Activated CD4-positive, alpha-beta memory T cell treated with anti-CD3 and anti-CD28 coated beads, Interleukin-2, amount 10 ng/mL, durations not matched to agents 7 days and 5 days (primary cell): ENCODE results near the gene AKAP13. TPM values are rescaled to one million over a fixed set of nuclear protein-coding genes. Genes with fewer than 3 reads are reported as not detected.
"Not testable (repeated sequence)": the region's sequence is repeated elsewhere in the genome, so short reads cannot be mapped to it uniquely, and the experiment has no call there.

Source experiments
- CTCF ChIA-PET: fragments of 350-600 bp; sonication (Branson Sonifier 250); formaldehyde crosslinking; loops from one replicate; lab custom pipeline; 2021; ENCODE audit warnings: antibody characterized with exemption, inconsistent platforms; lab: Charles Lee
- POLR2A ChIA-PET: fragments of 350-600 bp; sonication (Branson Sonifier 250); formaldehyde crosslinking; loops from one replicate; lab custom pipeline; 2021; ENCODE audit warnings: antibody characterized with exemption; lab: Charles Lee
- DNase-seq: peaks from one replicate; pipeline ENCODE4 v3.0.0-alpha.2; 2020
- H3K27ac Mint-ChIP-seq: one replicate; pipeline ENCODE4 v1.8.0; 2021; ENCODE audit warnings: mild to moderate bottlenecking, mixed read lengths
- H3K27me3 Mint-ChIP-seq: one replicate; pipeline ENCODE4 v1.8.0; 2021; ENCODE audit warnings: mixed read lengths
- H3K36me3 Mint-ChIP-seq: one replicate; pipeline ENCODE4 v1.8.0; 2021; ENCODE audit warnings: low read depth, mixed read lengths
- H3K4me1 Mint-ChIP-seq: one replicate; pipeline ENCODE4 v1.8.0; 2021; ENCODE audit warnings: mixed read lengths
- H3K4me3 Mint-ChIP-seq: one replicate; pipeline ENCODE4 v1.8.0; 2021; ENCODE audit warnings: mild to moderate bottlenecking, mixed read lengths
- H3K9me3 Mint-ChIP-seq: one replicate; pipeline ENCODE4 v1.8.0; 2021; ENCODE audit warnings: mixed read lengths
- total RNA-seq, 2 experiments: library from RNA; stranded (reverse); gene quantifications; one replicate each; pipeline ENCODE4 v1.2.3, GENCODE V29; 2021

AKAP13 gene
- total RNA-seq, 2 experiments from 2014 or later, result 153 to 170 TPM

DNA sequence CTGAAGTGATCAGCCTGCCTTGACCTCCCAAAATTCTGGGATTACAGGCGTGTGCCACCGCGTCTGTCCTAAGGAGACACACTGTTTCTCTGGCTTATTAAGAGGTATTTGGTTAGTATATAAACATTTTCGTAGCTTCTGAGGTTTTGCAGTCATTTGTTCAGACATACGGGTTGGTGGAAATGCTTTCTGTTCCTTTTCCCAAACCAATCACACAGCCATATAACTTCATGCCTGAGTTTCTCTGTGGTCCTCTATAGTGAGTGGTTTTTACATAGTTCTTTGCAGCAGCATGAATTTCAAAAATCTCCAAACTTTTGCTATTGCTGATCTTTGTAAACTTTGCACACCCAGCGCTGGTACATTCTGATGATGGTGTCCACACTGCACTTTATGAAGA is 100.5 kb downstream of the AKAP13 start:
- CTCF ChIA-PET, result interaction anchor here (1.4 kb wide), 1 partner anchor 9 kb away, joined by 3 read pairs; no protein-coding TSS in a partner anchor
- H3K9me3 Mint-ChIP-seq, result no peaks in the 10 kb centered on the region
- POLR2A ChIA-PET, result interaction anchor here (0.6 kb wide), 1 partner anchor 68 kb away, joined by 3 read pairs; no protein-coding TSS in a partner anchor
- peaks cover 45% of the 10 kb centered on the region for H3K4me1 Mint-ChIP-seq
- DNase-seq, result no peak
- H3K27me3 Mint-ChIP-seq, result no peaks in the 10 kb centered on the region
- H3K27ac Mint-ChIP-seq, result no peak overlapping the region
- peaks cover 4% of the 10 kb centered on the region for H3K36me3 Mint-ChIP-seq
- H3K4me3 Mint-ChIP-seq, result no peak overlapping the region

DNA sequence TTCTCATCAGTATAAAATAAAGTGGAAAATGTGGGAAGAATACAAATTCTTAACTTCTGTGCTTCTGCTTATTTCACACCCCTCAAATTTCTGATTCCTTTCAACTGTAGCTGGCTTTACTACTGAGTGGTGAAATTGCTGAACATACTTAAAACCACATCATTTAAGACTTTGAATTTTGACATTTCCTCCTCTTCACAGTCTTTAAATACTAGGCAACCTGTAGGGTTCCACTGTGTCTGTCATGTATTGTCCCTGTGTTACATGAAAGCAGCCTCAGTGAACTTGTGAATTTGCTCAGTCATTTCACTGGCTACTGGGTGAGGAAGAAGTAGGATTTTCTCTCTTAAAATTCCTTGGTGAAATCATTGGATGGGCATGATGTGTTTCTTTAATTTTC is 101.1 kb downstream of the AKAP13 start:
- CTCF ChIA-PET, result interaction anchor here (1.4 kb wide), 1 partner anchor 10 kb away, joined by 3 read pairs; no protein-coding TSS in a partner anchor
- H3K27me3 Mint-ChIP-seq, H3K9me3 Mint-ChIP-seq, H3K36me3 Mint-ChIP-seq, DNase-seq, POLR2A ChIA-PET, H3K4me3 Mint-ChIP-seq: not testable (repeated sequence)
- Mint-ChIP-seq H3K4me1 (peaks cover 46% of the 10 kb centered on the region), H3K27ac (peak overlapping the region; percentile 37)

- DNase-seq, result no peak
These were observed 102.5 kb downstream of the AKAP13 start for GRCh38 chr15:85482894-85483293.

DNA sequence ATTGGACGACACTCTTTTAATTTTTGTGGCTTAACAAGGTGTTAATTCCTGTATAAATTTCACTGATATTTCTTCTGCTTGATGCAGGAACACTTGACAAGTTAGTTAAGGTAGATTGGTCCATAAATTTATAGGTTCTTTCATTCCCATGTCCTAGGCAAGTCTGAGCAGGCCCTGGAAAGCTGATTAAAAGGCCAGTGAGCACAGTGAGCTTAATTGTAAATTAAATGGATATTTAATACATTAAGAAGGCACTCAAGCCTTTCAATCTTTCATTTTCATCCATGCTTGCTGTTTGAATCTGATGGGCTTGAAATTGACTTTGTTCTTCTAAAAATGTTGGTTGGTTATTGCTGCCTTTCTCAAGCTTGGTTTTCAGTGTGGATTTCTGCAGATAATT is 103.6 kb downstream of the AKAP13 start:
- DNase-seq, H3K4me3 Mint-ChIP-seq, H3K27ac Mint-ChIP-seq, H3K27me3 Mint-ChIP-seq, H3K9me3 Mint-ChIP-seq, POLR2A ChIA-PET: not testable (repeated sequence)
- CTCF ChIA-PET, result interaction anchor here (0.7 to 2.0 kb wide), 7 partner anchors 11 to 277 kb away, joined by 3 to 5 read pairs (median 4); no protein-coding TSS in a partner anchor
- Mint-ChIP-seq H3K36me3 (peaks cover 10% of the 10 kb centered on the region), H3K4me1 (peaks cover 50% of the 10 kb centered on the region)

More at GRCh38 chr15:85482894-85483293, 102.5 kb downstream of the AKAP13 start:
- H3K36me3 Mint-ChIP-seq, result peaks cover 6% of the 10 kb centered on the region
- H3K27ac Mint-ChIP-seq, result no peak overlapping the region
- no peaks in the 10 kb centered on the region for H3K9me3 Mint-ChIP-seq
- POLR2A ChIA-PET, result no interaction called here
- no peaks in the 10 kb centered on the region for H3K27me3 Mint-ChIP-seq
- H3K4me3 Mint-ChIP-seq, result no peak overlapping the region
- peaks cover 42% of the 10 kb centered on the region for H3K4me1 Mint-ChIP-seq
- CTCF ChIA-PET, result interaction anchor here (1.5 to 2.0 kb wide), 3 partner anchors 15 to 151 kb away, joined by 5 read pairs; no protein-coding TSS in a partner anchor

GRCh38 chr15:85484923-85485322 is 104.5 kb downstream of the AKAP13 start:
- Mint-ChIP-seq H3K36me3 (peaks cover 14% of the 10 kb centered on the region), H3K4me1 (peaks cover 60% of the 10 kb centered on the region)
- ChIA-PET CTCF (interaction anchor here (0.7 to 2.2 kb wide), 8 partner anchors 8 to 357 kb away, joined by 3 to 14 read pairs (median 4); no protein-coding TSS in a partner anchor), POLR2A (interaction anchor here (0.6 kb wide), 1 partner anchor 145 kb away, joined by 3 read pairs; no protein-coding TSS in a partner anchor)
- H3K4me3 Mint-ChIP-seq, H3K9me3 Mint-ChIP-seq, H3K27ac Mint-ChIP-seq, H3K27me3 Mint-ChIP-seq, DNase-seq: not testable (repeated sequence)

GRCh38 chr15:85485956-85486567 is 105.7 kb downstream of the AKAP13 start:
- DNase-seq, result peak; percentile 55
- POLR2A ChIA-PET, result no interaction called here
- H3K36me3 Mint-ChIP-seq, result peaks cover 14% of the 10 kb centered on the region
- CTCF ChIA-PET, result interaction anchor here (0.7 to 2.2 kb wide), 12 partner anchors 9 to 749 kb away, joined by 3 to 14 read pairs (median 3); no protein-coding TSS in a partner anchor
- no peak overlapping the region for H3K4me3 Mint-ChIP-seq
- no peaks in the 10 kb centered on the region for H3K9me3 Mint-ChIP-seq
- H3K27me3 Mint-ChIP-seq, result no peaks in the 10 kb centered on the region
- H3K4me1 Mint-ChIP-seq, result peaks cover 60% of the 10 kb centered on the region
- no peak overlapping the region for H3K27ac Mint-ChIP-seq

GRCh38 chr15:85487796-85488195 is 107.4 kb downstream of the AKAP13 start:
- ChIA-PET POLR2A (interaction anchor here (1.1 to 2.0 kb wide), 2 partner anchors 10 to 15 kb away, joined by 3 to 7 read pairs; no protein-coding TSS in a partner anchor), CTCF (interaction anchor here (0.6 to 4.2 kb wide), 6 partner anchors 15 to 366 kb away, joined by 3 to 28 read pairs (median 4); no protein-coding TSS in a partner anchor)
- Mint-ChIP-seq H3K36me3 (peaks cover 14% of the 10 kb centered on the region), H3K4me1 (peaks cover 44% of the 10 kb centered on the region)
- H3K9me3 Mint-ChIP-seq, H3K4me3 Mint-ChIP-seq, DNase-seq, H3K27ac Mint-ChIP-seq, H3K27me3 Mint-ChIP-seq: not testable (repeated sequence)

- Mint-ChIP-seq H3K36me3 (peaks cover 14% of the 10 kb centered on the region), H3K9me3 (no peaks in the 10 kb centered on the region), H3K27me3 (no peaks in the 10 kb centered on the region), H3K27ac (no peak overlapping the region), H3K4me3 (no peak overlapping the region), H3K4me1 (peaks cover 44% of the 10 kb centered on the region)
- CTCF ChIA-PET, result interaction anchor here (0.9 to 4.2 kb wide), 3 partner anchors 17 to 109 kb away, joined by 3 to 28 read pairs (median 3); no protein-coding TSS in a partner anchor
- POLR2A ChIA-PET, result interaction anchor here (1.1 to 2.0 kb wide), 3 partner anchors 9 to 75 kb away, joined by 3 to 7 read pairs (median 4); no protein-coding TSS in a partner anchor
- no peak for DNase-seq
These were observed 108.6 kb downstream of the AKAP13 start for GRCh38 chr15:85488997-85489396.

DNA sequence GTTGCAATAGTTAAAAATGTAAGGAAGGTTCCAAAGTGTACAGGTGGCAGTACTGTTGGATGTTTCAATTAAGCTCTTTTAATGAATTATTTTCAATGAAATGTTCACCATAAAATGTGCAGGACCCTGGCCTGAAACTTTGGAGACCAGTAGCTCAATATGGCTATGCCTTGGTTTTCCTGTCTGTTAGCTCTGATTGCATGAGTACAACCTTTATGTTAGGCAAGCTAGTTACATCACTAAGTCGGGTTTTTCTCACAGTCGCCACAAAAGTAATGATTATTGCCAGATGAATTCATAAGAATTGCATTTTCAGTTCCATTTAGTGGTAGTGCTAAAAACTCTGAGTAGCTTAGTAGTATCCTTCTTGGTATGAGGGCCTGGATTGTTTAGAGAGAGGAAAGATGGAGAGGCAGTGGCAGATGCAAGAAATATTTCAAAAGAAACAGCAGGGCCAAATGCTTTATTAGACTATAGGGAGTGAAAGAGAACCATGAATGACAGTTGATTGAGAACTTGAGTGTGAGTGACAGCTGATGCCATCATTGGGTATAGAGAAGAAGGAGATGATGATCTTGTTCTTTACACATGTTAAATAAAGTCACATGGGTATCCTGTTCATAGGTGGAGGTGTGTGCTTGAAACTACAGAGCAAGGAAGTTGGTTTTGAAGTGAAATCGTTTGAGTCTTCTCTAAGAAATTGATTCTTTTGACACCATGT is 109.5 kb downstream of the AKAP13 start:
- Mint-ChIP-seq H3K4me3 (no peak overlapping the region), H3K4me1 (peaks cover 43% of the 10 kb centered on the region), H3K27ac (no peak overlapping the region), H3K36me3 (peaks cover 14% of the 10 kb centered on the region), H3K9me3 (no peaks in the 10 kb centered on the region), H3K27me3 (no peaks in the 10 kb centered on the region)
- ChIA-PET POLR2A (interaction anchor here (1.1 to 1.3 kb wide), 2 partner anchors 10 to 76 kb away, joined by 3 to 4 read pairs; no protein-coding TSS in a partner anchor), CTCF (interaction anchor here (0.6 to 4.2 kb wide), 5 partner anchors 16 to 202 kb away, joined by 3 to 28 read pairs (median 3); no protein-coding TSS in a partner anchor)
- no peak for DNase-seq

DNA sequence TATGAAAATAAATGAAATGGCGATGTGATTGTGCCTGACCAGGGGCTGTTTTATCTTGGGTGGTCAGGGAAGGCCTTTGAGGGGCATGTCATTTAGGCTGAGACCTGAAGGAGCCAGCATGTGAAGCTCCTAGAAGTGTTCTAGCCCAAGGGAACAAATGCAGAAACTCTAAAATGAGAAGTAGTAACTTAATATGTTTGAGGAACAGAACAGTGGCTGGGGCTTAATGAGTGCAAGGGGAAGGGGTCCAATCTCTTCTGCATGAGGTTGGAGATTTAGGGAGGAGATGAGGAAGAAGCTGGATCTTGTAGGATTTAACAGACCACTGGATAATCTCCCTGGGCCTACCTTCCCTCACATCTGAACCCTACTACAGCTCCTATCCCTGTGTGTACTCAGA is 110.5 kb downstream of the AKAP13 start:
- no peak overlapping the region for H3K27ac Mint-ChIP-seq
- H3K4me1 Mint-ChIP-seq, result peaks cover 41% of the 10 kb centered on the region
- peaks cover 14% of the 10 kb centered on the region for H3K36me3 Mint-ChIP-seq
- ChIA-PET POLR2A (no interaction called here), CTCF (interaction anchor here (1.4 to 4.2 kb wide), 2 partner anchors 15 to 195 kb away, joined by 8 to 28 read pairs; no protein-coding TSS in a partner anchor)
- H3K9me3 Mint-ChIP-seq, result no peaks in the 10 kb centered on the region
- no peaks in the 10 kb centered on the region for H3K27me3 Mint-ChIP-seq
- no peak for DNase-seq
- H3K4me3 Mint-ChIP-seq, result no peak overlapping the region

DNA sequence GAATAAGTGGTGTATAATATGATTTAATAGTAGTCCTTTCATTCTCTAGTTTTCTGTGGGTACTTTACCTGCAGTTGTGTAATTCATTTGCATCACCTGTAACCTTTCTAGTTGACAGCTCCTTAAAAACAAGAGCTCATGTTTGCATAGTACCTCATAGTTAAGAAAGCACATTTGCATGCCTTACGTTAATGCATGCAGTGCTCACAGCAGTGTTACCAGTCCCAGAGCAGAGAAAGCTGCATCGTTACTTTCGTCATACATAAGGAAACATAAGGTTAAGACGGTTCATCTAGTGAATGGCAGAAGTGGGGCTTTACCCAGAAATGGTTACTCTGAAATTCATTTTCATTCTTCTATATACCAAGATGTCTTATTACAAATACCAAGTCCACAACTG is 111.3 kb downstream of the AKAP13 start:
- ChIA-PET POLR2A (no interaction called here), CTCF (interaction anchor here (1.4 kb wide), 1 partner anchor 196 kb away, joined by 8 read pairs; no protein-coding TSS in a partner anchor)
- no peak for DNase-seq
- Mint-ChIP-seq H3K27me3 (no peaks in the 10 kb centered on the region), H3K4me3 (no peak overlapping the region), H3K9me3 (no peaks in the 10 kb centered on the region), H3K4me1 (peaks cover 39% of the 10 kb centered on the region), H3K27ac (no peak overlapping the region), H3K36me3 (peaks cover 15% of the 10 kb centered on the region)

GRCh38 chr15:85492406-85492805 is 112.0 kb downstream of the AKAP13 start:
- Mint-ChIP-seq H3K4me3 (no peak overlapping the region), H3K27me3 (no peaks in the 10 kb centered on the region), H3K4me1 (peaks cover 43% of the 10 kb centered on the region), H3K9me3 (no peaks in the 10 kb centered on the region), H3K36me3 (peaks cover 17% of the 10 kb centered on the region), H3K27ac (no peak overlapping the region)
- POLR2A ChIA-PET, result no interaction called here
- CTCF ChIA-PET, result no interaction called here
- no peak for DNase-seq
